Globus pallidus (tissue), 1 donor: ENCODE measurements around the gene SCARF1.

ENCODE experiments used
- DNase-seq: peaks from one replicate; pipeline ENCODE4 v3.0.0-alpha.2; 2015; ENCODE audit warnings: low spot score

The SCARF1 gene

GRCh38 chr17:1627982-1628855, 17.3 kb downstream of the SCARF1 start, which contains the start of gene SLC43A2:
Gene SLC43A2 (minus strand): TSS chr17:1628834. CDS start chr17:1627874, 960 bp downstream.
- peak; percentile 87 for DNase-seq

- DNase-seq, result peak; percentile 59
Observed at GRCh38 chr17:1627182-1627981, 18.1 kb downstream of the SCARF1 start.

- no peak for DNase-seq
Observed at GRCh38 chr17:1626333-1626732, 19.2 kb downstream of the SCARF1 start.

GRCh38 chr17:1625581-1625980, 20.0 kb downstream of the SCARF1 start:
- no peak for DNase-seq

- no peak for DNase-seq
Observed at GRCh38 chr17:1625053-1625452, 20.5 kb downstream of the SCARF1 start.

GRCh38 chr17:1624650-1625049, 20.9 kb downstream of the SCARF1 start:
- DNase-seq, result no peak

- DNase-seq, result no peak
Observed at GRCh38 chr17:1623057-1623630, 22.4 kb downstream of the SCARF1 start.

GRCh38 chr17:1621273-1621954, 24.1 kb downstream of the SCARF1 start:
- no peak for DNase-seq

- no peak for DNase-seq
Observed at GRCh38 chr17:1620486-1620885, 25.0 kb downstream of the SCARF1 start.

GRCh38 chr17:1617620-1618174, 27.8 kb downstream of the SCARF1 start:
- DNase-seq, result no peak

- no peak for DNase-seq
Observed at GRCh38 chr17:1616101-1616500, 29.4 kb downstream of the SCARF1 start.

GRCh38 chr17:1612400-1612799, 33.1 kb downstream of the SCARF1 start:
- DNase-seq, result no peak

- DNase-seq, result peak; percentile 38
Observed at GRCh38 chr17:1611715-1612114, 33.8 kb downstream of the SCARF1 start.

GRCh38 chr17:1608676-1609075, 36.9 kb downstream of the SCARF1 start:
- no peak for DNase-seq

- DNase-seq, result no peak
Observed at GRCh38 chr17:1607971-1608320, 37.6 kb downstream of the SCARF1 start.

- no peak for DNase-seq
Observed at GRCh38 chr17:1606352-1606985, 39.1 kb downstream of the SCARF1 start.

GRCh38 chr17:1605681-1606351, 39.7 kb downstream of the SCARF1 start:
- DNase-seq, result no peak

GRCh38 chr17:1604831-1605528, 40.6 kb downstream of the SCARF1 start:
- no peak for DNase-seq

GRCh38 chr17:1601571-1601970, 44.0 kb downstream of the SCARF1 start:
- no peak for DNase-seq
